ENCODE results near the gene IGSF23. TPM values are rescaled to one million over a fixed set of nuclear protein-coding genes. Genes with fewer than 3 reads are reported as not detected.
A peak's percentile ranks its signal among the peaks of the same experiment; 100 is the strongest.

The IGSF23 gene
- total and polyA plus RNA-seq, 2 of the 13 experiments (the other 11 are each of a cell fraction or from before 2014, with no cell fraction given), result 2.3 to 8.8 TPM

GRCh38 chr19:44643605-44644401 lies 30.4 kb downstream of the IGSF23 start, which contains the start of gene PVR (continued):
- TF ChIP-seq ARID5B (CRISPR knock-in tag; IDR thresholded peaks at IDR 0.05) (peak; percentile 51; the same call in 1 of the 2 replicates), WIZ (CRISPR knock-in tag; IDR thresholded peaks at IDR 0.05) (no peak), ZFP1 (CRISPR knock-in tag; IDR thresholded peaks at IDR 0.05) (no peak), KDM3A (CRISPR knock-in tag; IDR thresholded peaks at IDR 0.05; ENCODE audit: low read depth) (peak; percentile 67; the same call in 1 of the 2 replicates), ZNF234 (CRISPR knock-in tag; conservative IDR thresholded peaks at IDR 0.05) (no peak), ZNF414 (CRISPR knock-in tag; IDR thresholded peaks at IDR 0.05) (no peak), POLR2A (IDR thresholded peaks at IDR 0.05; ENCODE audit: insufficient read depth in 1 of 2, low read depth in 2 of 2, low read length in 2 of 2) (peak; percentile 73 to 85), PCBP1 (IDR thresholded peaks at IDR 0.05; ENCODE audit: borderline replicate concordance, low read depth, low read length) (0 out of 2 replicates have a peak, but pooled peaks have one; percentile 52), RBFOX2 (IDR thresholded peaks at IDR 0.05; ENCODE audit: low read depth, low read length) (peak; percentile 92), ISL2 (CRISPR knock-in tag; IDR thresholded peaks at IDR 0.05) (0 out of 2 replicates have a peak, but pooled peaks have one; percentile 29), MAZ (IDR thresholded peaks at IDR 0.05; ENCODE audit: borderline replicate concordance, low read depth, low read length) (no peak; the same call in 1 of the 2 replicates), MAZ (CRISPR knock-in tag; IDR thresholded peaks at IDR 0.05; ENCODE audit: low read depth) (peak; percentile 36; the same call in 1 of the 2 replicates), ZNF331 (CRISPR knock-in tag; IDR thresholded peaks at IDR 0.05) (0 out of 2 replicates have a peak, but pooled peaks have one; percentile 14), CBFB (CRISPR knock-in tag; IDR thresholded peaks at IDR 0.05) (0 out of 2 replicates have a peak, but pooled peaks have one; percentile 39), NAIF1 (CRISPR knock-in tag; IDR thresholded peaks at IDR 0.05; ENCODE audit: borderline replicate concordance) (peak; percentile 34; the same call in 1 of the 2 replicates), ZSCAN12 (CRISPR knock-in tag; IDR thresholded peaks at IDR 0.05) (peak; percentile 52; the same call in 1 of the 2 replicates), DRAP1 (CRISPR knock-in tag; IDR thresholded peaks at IDR 0.05) (0 out of 2 replicates have a peak, but pooled peaks have one; percentile 30), ZNF629 (CRISPR knock-in tag; conservative IDR thresholded peaks at IDR 0.05) (peak; percentile 80), CBX1 (IDR thresholded peaks at IDR 0.05; ENCODE audit: low read depth) (peak; percentile 62), MED8 (CRISPR knock-in tag; IDR thresholded peaks at IDR 0.05; ENCODE audit: insufficient replicate concordance) (peak; percentile 50), KLF16 (CRISPR knock-in tag; IDR thresholded peaks at IDR 0.05) (peak in 1 of 2 experiments; percentile 42; a peak in 1 of 4 replicates), ZNF24 (IDR thresholded peaks at IDR 0.05) (no peak)
